Thyroid gland (tissue), 4 donors: ENCODE results near the gene NUFIP2.

Experiments
- POLR2A ChIP-seq, 2 donors: fragments of 450-650 bp; IDR thresholded peaks; one replicate each; pipeline ENCODE4 v1.6.1; 2017; ENCODE audit warnings: antibody characterized with exemption in 2 of 2, mild to moderate bottlenecking in 2 of 2, moderate library complexity in 1 of 2
- TF ChIP-seq, protein P1 (sequence below), 6 experiments: fragments of 200-600 bp in 3 of 6; fragments of 450-650 bp in 3 of 6; sonication (generic) in 3 of 6; IDR thresholded peaks; one replicate each; pipeline ENCODE4 v1.5.1; 2016 to 2019; ENCODE audit warnings: antibody characterized with exemption in 6 of 6, mild to moderate bottlenecking in 2 of 6, inconsistent platforms in 1 of 6, moderate library complexity in 1 of 6

DNA sequence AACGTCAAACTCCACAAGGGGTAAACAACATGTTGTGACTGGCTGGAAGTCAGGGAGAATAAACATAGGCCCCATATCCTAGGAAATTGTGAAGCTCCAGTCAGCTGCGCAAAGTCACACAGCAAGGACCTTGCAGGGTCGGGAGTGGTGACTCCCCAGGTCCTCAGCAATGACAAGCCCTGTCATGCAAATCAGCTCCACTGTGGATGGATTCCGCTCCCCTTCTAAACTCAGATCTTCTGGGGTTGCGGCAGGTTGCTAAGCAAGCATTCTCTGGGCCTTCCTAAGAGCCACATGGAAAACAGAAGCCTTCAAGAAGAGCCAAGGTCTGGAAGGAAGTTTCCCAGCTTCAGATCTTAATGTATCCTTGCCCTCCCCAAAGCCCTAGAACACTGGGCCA lies 84.9 kb downstream of the NUFIP2 start:
- TF ChIP-seq, protein P1, sequence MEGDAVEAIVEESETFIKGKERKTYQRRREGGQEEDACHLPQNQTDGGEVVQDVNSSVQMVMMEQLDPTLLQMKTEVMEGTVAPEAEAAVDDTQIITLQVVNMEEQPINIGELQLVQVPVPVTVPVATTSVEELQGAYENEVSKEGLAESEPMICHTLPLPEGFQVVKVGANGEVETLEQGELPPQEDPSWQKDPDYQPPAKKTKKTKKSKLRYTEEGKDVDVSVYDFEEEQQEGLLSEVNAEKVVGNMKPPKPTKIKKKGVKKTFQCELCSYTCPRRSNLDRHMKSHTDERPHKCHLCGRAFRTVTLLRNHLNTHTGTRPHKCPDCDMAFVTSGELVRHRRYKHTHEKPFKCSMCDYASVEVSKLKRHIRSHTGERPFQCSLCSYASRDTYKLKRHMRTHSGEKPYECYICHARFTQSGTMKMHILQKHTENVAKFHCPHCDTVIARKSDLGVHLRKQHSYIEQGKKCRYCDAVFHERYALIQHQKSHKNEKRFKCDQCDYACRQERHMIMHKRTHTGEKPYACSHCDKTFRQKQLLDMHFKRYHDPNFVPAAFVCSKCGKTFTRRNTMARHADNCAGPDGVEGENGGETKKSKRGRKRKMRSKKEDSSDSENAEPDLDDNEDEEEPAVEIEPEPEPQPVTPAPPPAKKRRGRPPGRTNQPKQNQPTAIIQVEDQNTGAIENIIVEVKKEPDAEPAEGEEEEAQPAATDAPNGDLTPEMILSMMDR (IDR thresholded peaks at IDR 0.05), result no peak
- no peak for TF ChIP-seq POLR2A (IDR thresholded peaks at IDR 0.05)
